PC-9 (cell line): ENCODE results near the gene ZBTB9.

Experiments
- CTCF ChIP-seq: fragments of 200-600 bp; sonication (generic); conservative IDR thresholded peaks from 2 replicates; pipeline ENCODE4 v1.6.1; 2017; ENCODE audit warnings: mixed run types, antibody characterized with exemption, mild to moderate bottlenecking, moderate library complexity
- EZH2 ChIP-seq: fragments of 200-600 bp; sonication (generic); IDR thresholded peaks from 2 replicates; pipeline ENCODE4 v1.8.0; 2017; ENCODE audit warnings: antibody characterized with exemption, low read depth

DNA sequence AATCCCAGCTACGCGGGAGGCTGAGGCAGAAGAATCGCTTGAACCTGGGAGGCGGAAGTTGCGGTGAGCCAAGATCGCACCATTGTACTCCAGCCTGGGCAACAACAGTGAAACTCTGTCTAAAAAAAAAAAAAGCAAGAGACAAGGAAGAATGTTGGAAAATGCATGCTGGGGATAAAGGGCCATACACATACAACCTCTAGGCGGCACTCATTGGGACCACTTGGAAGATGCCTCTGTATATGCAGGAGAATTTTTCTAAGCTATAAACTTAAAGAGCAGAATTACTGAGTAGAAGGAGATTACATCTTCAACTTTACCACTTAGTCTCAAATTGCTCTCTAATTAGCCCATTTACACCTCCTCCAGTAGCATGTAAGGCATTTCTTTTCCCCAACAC, 42.8 kb downstream of the ZBTB9 start:
- TF ChIP-seq CTCF, result no peak
- no peak for TF ChIP-seq EZH2
